Activated CD4-positive, alpha-beta T cell treated with anti-CD3 and anti-CD28 coated beads, Interleukin-2, Interleukin-4, amounts not matched to agents 100 ng/mL and 50 ng/mL, durations not matched to agents 16 hours and 8 hours (primary cell): ENCODE results near the gene MLF1.
"Not testable (repeated sequence)": the region's sequence is repeated elsewhere in the genome, so short reads cannot be mapped to it uniquely, and the experiment has no call there.

Experiments used
- DNase-seq: peaks from one replicate; pipeline ENCODE4 v3.0.0-alpha.2; 2020; ENCODE audit warnings: low spot score

The MLF1 gene, protein sequence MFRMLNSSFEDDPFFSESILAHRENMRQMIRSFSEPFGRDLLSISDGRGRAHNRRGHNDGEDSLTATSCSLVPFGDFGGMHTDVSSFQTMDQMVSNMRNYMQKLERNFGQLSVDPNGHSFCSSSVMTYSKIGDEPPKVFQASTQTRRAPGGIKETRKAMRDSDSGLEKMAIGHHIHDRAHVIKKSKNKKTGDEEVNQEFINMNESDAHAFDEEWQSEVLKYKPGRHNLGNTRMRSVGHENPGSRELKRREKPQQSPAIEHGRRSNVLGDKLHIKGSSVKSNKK

DNA sequence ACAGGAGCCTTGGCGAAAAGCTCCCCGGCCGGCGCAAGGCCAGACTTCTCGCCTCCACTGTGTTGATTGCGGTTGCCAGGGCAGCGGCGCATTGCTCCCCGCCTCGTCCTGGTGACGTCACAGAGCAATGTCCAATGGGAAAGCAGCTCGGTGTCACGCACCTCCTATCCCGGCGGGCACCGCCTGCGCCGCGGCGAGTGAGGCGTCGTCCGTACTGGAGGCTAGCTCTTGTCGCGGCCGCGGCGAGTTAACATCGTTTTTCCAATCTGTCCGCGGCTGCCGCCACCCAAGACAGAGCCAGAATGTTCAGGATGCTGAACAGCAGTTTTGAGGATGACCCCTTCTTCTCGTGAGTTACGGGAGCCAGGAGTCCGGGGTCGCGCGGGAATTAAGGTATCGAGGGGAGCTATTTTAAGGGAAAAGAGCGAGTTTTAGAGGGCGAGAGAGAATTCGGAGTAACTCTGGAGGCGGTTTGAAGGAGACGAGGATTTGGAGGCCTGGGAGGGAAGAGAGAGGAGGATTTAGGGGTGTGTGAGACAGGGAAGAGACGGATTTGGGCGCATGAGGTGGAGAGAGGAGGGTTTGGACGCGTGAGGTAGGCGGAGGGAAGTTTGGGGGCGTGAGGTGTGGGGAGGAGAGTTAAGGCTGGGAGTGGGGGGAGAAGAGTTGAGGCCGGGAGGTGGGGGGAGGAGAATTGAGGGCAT is at the start of gene MLF1:
TSS of gene MLF1 (plus strand) at position 196 of the 704 bp plus-strand sequence. CDS start at position 303, 107 bp downstream.
- peak; percentile 83 for DNase-seq

DNA sequence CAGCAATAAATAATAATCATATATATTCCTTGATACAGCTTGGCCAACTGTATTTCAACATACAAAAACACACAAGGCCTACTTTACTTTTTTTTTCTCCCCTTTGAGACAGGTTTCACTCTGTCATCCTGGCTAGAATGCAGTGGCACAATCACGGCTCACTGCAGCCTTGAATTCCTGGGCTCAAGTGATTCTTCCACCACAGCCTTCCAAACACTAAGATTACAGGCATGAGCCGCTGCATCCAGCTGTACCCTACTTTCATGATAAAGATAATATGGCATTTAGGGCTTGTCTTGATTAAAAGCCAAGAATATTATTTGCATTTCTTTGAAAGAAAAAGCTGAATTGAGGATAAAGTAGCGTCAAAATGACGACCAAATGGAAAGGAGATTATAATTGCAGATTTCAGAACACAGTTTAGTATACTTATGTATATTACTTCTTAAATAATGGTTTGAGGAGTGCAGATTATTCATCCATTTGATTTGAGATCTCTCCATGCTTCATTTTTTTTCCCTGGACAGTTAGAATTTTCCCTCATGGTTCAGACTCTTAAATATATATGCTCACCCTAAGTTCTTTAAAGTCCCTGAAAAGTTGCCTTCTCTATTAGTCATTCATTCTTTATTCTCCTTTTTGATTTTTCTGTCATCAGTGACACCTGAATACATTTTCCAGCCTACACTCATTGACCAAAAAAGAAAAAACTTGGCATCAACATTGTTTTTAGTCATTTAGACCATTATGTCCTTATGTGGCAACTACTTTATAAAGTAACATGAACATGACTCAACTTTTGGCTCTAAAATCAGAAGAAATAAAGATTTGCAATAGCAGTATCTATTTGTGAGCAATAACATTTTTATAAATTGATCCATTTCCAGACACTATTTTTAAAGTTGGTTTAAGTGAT is 48.5 kb upstream of the MLF1 start:
- no peak for DNase-seq

DNA sequence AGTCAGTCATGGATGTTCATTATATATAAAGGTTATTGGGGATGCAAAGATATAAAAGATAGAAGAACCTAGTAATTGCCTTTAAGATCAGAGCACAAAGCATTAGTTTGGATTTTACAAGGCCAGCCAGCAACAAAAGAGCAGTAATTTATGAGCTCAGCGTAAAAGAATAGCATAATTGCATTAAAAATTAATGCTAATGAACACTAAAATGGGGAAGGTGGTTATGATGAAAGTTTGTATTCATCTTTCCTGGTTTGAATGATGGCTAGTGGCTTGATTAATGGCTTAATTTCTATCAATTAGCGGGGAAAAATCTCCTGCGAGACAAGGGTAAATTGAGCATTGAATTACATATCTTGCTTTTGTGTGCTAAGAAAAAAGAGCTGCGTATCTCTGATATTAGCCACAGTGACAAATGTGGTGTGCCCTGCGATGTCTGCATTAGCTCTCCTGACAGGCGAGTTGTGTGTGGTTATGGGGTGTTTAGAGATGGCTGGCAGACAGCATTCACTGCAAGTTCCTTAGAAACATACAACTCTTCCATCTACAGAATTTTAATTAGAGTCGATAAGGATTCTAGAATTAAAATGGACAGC is 42.8 kb upstream of the MLF1 start:
- no peak for DNase-seq

DNA sequence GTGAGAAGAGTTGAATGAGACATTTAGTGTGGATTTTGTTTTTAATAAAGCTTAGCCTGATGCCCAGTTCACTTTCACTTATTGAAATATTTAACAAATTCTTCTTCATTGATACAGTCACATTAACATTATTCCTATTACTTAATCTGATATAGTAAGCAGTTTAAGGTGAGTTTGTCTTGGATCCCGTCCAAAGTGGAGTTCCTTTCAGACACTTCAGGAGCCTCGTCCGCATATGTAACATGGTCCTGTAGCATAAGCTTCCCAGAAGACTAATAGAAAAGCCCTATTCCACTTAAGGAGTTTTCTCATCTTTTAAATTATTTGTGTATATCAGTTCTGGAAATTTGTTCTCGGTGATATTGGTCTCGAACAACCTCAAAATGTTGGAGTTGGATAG is 39.7 kb upstream of the MLF1 start:
- no peak for DNase-seq

DNA sequence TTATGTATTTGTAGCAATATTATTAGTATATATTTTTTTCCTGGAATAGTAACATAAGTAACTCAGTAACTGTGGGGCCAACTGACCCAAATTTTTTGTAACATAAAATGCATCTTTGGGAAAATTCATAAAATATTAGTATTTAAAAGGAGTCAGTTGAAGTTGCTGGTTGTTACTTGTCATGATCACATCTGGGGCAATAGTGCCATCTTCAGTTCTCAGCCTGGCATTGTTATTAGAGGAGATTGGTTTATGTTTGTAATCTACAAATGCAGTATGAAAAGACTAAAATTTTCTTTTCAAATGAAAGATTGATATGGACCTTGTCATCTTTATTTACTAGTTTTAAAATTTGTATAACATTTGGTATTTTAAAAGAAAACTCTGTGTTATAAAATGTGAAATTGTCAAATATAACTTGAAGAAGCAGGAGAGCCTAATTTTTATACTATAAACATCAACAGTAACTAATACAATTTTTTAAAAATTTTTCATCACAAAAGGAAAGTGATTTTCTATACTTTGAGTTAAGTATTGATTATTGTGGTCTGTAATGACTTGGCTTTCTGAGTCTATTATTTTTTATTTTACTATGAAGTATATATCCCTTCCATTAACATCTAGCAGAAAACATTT is 38.8 kb upstream of the MLF1 start:
- peak; percentile 20 for DNase-seq

DNA sequence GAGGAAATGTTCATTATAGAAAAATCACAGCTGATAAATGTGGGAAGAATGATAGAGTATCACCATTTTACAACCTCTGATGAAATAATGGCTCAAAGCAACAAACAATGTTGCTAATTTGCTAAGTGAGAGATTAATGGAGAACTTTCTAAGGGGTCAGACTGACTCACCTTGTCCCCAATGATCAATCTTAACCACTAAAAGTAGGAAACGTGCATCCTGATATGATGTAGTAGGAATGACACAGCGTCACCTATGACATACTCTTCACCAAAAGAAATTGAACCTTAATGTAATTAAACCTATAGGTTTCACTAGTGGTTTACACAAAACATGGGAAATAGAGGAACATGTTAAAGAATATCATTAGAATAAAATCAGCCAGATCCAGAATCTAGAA is 35.1 kb upstream of the MLF1 start:
- no peak for DNase-seq

DNA sequence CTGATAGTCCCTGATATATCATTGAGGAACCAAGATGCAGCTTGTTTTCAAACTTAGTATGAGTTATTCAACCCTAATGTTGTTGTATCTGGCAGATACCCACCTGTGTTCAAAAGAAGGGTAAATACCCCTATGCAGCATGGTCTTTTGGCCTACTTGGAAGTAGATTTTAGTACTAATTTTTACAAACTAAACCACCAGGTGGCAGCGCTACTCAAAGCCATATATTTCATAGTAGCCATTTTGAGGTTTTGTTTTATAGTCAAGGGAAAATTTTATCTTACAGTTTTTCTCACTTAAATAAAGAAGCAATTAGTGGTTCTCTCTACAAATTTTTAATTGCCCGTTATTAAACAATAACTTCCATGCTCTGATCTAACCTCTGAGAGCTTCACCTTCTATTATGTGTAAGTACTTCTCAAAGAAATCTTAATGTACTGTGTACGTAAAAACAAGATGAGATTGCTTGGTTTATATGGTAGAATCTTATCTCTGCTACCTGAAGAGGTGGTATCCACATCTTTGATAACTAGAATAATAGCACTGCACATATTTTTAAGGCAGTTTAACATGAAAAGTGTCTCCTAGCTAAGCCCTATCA is 31.5 kb upstream of the MLF1 start:
- peak; percentile 35 for DNase-seq

DNA sequence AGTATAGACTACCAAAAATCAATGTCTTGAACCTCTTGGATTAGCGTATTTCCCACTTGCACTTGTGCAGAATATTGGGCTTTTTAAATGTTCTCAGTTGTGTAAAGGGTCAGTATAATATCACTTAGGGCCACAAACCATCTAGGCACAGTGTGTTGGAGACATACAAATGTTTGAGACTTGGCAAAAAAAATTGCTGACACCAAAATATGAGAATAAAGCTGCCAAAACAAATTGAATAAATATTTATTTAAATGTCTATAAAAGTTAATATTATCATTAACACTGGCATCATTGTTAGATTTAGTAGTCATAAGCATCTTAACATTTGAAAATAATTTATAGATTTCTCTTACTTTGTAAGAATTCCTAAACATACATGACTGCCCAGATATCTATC is 30.9 kb upstream of the MLF1 start:
- no peak for DNase-seq

DNA sequence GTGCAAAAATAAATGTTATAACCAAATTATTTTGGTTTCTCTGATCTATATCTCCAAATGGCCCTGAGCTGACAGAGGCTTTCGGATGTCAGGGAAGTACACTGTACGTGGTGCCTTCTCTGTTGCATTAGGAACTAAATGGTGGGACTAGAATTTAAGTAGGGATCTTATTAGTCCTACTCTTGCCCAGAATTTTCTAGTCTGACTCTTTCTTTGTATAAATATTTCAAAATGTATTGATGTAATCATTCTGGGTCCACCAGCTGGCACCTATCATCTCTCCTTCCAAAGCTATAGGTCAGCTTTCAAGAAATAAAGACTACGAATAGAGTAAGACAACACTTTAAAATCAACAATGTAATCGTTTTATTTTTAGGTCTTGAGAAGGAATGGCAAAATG is 22.3 kb upstream of the MLF1 start:
- DNase-seq, result no peak

DNA sequence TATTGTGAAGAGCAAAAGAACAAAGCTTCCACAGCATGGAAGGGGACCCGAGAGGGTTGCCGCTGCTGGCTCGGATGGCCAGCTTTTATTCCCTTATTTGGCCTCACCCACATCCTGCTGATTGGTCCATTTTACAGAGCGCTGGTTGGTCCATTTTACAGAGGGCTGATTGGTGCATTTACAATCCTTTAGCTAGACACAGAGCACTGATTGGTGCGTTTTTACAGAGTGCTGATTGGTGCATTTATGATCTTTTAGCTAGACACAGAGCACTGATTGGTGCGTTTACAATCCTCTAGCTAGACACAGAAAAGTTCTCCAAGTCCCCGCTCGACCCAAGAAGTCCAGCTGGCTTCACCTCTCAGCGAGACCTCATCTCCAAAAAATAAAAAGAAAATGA is 21.1 kb upstream of the MLF1 start:
- DNase-seq, result not testable (repeated sequence)

DNA sequence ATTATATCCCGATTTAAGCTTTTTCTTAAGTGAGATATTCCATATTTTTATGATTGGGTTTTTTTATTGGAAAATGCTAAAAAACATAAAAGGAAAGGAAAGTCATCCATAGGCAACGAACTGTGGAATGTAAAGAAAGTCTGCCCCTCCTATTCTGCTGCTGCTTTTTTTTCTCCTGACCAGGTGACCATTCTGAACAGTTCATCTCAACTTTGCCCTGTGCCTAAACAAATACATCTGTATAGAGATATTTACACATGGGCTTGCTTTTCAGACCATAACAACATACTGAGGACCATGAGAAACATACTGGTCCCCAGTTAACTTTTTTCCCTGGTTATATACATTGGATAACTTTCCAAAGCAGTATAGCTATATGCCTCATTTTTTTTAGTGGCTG is 18.9 kb upstream of the MLF1 start:
- DNase-seq, result no peak

DNA sequence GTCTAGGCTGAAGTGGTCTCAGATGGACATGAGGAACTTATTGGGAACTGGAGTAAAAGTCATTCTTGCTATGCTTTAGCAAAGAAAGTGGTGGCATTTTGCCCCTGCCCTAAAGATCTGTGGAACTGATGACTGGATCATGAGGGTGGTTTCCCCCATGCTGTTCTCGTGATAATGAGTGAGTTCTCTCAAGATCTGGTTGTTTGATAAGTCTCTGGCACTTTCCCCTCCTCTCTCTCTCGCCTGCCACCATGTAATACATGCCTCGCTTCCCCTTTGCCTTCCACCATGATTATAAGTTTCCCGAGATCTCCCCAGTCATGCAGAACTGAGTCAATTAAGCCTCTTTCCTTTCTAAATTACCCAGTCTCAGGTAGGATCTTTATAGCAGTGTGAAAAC is 11.5 kb upstream of the MLF1 start:
- no peak for DNase-seq

DNA sequence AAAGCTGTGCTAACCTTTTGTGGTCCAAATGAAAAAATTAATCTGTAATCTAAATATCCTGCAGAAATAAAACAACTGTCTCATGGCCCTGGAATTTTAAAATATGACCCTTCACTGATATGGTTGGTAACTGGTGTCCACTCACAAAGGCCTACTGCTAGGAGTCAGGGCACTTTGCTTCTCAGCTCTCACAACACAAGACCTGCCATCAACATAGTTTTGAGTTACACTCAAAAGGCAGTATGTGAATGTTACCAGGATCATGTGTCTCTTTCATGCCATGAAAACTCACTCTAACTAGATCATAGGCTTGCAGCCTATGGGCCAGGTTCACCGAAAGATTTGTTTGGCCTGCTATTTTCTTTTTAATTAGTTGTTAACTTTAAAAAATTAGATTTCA is 10.0 kb upstream of the MLF1 start:
- DNase-seq, result no peak

DNA sequence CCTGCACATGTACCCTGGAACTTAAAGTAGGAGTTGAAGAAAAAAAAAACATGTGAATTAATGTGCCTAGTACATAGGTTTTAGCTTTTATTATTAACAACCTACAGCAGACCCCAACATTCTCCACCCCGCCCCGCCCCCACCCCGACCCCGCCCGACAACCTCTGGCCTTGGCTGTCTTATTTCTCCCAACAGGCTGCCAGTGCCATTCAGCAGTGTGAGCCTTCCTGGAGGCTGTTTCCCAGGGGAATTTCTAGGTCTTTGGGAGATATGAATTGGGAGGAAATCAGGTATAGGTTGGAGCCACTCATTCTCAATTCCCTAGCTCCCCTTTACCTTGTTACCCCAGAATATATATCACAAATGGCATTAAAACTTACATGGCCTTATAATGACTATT is 8.3 kb upstream of the MLF1 start:
- DNase-seq, result no peak

DNA sequence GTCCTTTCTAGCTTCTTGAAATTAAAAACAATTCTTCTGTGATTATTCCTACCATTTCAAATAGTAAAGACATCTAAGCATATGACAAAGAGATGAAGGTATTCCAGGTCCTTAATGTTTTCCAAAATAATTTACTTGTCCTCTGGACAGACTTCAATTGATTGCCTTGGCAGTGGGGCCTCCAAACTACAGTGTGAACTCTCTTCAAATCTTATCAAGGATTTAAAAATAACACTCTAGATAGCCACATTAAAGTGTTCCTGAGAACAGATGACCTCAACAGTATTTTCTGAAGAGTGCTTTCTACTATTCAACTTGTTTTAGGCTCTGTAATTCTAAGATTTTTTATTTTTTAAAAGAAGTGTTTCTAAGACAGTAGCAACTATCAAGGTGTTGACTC is 7.9 kb upstream of the MLF1 start:
- no peak for DNase-seq

DNA sequence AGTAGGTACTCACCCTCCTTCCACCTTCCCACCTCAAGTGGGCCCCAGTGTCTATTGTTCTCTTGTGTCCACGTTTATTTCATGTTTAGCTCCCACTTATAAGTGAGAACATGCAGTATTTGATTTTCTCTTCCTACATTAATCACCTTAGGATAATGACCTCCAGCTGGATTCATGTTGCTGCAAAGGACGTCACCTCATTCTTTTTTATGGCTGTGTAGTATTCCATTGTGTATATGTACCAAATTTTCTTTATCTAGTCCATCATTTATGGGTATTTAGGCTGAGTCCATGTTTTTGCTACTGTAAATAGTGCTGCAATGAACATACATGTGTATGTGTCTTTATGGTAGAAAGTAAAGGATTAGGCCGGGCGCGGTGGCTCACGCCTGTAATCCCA is 5.9 kb upstream of the MLF1 start:
- DNase-seq, result no peak

DNA sequence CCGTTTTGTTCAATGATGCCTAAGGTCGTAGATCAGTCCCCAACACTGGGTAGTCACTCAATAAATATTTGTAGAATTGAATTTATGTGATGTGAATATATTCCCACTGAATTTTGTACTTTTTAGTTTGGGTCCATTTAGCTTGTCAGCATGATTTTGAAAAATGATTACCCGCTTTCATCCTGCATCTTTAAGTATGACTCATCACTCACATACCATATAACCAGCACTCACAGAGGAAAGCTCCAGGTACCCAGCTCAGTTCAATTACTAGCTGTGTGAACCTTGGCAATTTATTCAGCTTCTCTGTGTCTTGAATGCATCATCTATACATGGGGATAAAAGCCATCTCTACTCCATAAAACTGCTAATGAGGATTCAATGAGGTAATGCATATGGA is 2.2 kb upstream of the MLF1 start:
- DNase-seq, result no peak

DNA sequence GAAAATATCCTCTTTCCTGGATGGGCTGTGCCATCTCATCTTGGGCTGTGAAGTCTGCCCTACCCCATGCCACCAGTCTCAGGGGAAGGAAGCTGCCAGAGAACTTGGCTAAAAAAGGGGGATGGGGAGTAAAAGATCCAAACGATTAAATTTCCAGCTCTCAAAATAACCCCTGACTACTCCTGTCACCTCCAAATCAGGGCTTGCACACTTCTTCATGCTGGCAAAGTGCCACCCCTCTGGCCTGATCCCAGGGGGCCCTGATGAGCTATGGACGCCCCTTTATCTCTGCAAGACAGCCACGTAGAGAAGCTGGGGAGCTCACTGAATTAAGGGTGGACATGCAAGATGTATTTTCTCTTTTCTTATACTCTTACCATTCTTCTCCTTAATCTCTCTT is 1.2 kb upstream of the MLF1 start:
- DNase-seq, result no peak

DNA sequence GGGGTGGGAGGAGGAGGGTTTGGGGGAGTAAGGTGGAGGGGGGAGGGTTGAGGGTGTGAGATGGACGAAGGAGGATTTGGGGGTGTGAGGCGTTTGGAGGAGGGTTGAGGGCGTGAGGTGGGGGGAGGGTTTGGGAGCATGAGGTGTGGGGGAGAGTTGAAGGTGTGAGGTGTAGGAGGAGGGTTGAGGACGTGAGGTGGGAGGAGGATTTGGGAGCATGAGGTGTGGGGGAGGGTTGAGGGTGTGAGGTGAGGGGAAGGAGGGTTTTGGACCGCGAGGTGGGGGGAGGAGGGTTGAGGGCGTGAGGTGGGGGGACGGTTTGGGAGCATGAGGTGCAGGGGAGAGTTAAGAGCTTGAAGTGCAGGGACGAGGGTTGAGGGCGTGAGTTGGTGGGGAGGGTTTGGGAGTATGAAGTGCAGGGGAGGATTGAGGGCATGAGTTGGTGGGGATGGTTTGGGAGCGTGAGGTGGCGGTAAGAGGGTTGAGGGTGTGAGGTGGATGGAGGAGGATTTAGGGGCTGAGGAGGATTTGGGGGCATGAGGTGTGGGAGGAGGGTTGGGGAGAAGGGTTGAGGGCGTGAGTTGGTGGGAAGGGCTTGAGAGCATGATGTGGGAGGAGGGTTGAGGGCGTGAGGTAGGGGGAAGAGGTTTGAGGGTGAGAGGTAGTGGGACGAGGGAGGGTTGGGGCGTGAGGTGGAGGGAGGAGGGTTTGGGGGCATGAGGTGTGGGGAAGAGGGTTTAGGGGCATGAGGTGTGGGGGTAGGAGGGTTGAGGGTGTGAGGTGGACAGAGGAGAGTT is 1.2 kb downstream of the MLF1 start:
- no peak for DNase-seq

DNA sequence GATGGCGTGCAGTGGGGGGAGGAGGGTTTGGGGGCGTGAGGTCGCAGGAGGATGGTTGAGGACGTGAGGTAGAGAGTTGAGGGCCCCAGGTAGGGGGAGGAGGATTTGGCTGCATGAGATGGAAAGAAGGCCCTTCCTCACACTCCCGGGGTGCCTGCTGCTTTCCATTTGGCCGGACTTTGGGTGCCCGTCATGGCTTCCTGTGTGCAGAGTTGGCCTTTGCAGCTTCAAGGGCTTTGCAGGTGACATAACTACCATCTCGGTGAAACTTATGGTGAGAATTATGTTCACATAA is 1.7 kb downstream of the MLF1 start:
- no peak for DNase-seq

DNA sequence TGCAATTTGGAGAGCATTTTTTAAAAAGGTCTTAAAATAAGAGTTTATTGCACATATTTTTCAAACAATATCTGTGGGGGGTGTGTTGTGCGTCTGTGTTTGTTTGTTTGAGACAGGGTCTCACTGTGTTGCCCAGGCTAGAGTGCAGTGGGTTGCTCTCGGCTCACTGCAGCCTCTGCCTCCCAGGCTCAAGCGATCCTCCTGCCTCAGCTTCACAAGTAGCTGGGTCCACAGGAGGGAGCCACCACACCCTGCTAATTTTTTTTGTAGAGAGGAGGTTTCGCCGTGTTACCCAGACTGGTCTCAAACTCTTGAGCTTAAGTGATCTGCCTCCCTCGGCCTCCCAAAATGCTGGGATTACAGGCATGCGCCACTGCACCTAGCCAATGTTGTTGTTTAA is 2.7 kb downstream of the MLF1 start:
- DNase-seq, result no peak
